Lower lobe of right lung (tissue), 2 donors: ENCODE data around the gene FYN. TPM values are rescaled to one million over a fixed set of nuclear protein-coding genes. Genes with fewer than 3 reads are reported as not detected.

Source experiments
- ATAC-seq, 2 donors: fragments of 200-7000 bp; cut with Tn5 transposase; one replicate each; pipeline ENCODE4 v1.9.1; 2020 to 2022; ENCODE audit warnings: mild to moderate bottlenecking in 2 of 2, moderate library complexity in 2 of 2
- DNase-seq: peaks from one replicate; pipeline ENCODE4 v3.0.0-alpha.2; 2020
- H3K27ac ChIP-seq: fragments of 200-600 bp; one replicate; pipeline ENCODE4 v1.8.0; 2022
- H3K27me3 ChIP-seq: fragments of 200-600 bp; one replicate; pipeline ENCODE4 v1.8.0; 2022; ENCODE audit warnings: low read depth
- H3K36me3 ChIP-seq: fragments of 200-600 bp; one replicate; pipeline ENCODE4 v1.8.0; 2022; ENCODE audit warnings: mild to moderate bottlenecking
- H3K4me1 ChIP-seq: fragments of 200-600 bp; one replicate; pipeline ENCODE4 v1.8.0; 2022
- H3K4me3 ChIP-seq: fragments of 200-600 bp; one replicate; pipeline ENCODE4 v1.8.0; 2022; ENCODE audit warnings: mild to moderate bottlenecking
- H3K9me3 ChIP-seq: fragments of 200-600 bp; one replicate; pipeline ENCODE4 v1.8.0; 2022
- CTCF ChIP-seq: fragments of 200-600 bp; IDR thresholded peaks from one replicate; pipeline ENCODE4 v1.8.0; 2022; ENCODE audit warnings: antibody characterized with exemption, mild to moderate bottlenecking
- intact Hi-C: fragments of 100-400 bp; cut with DNase I; formaldehyde crosslinking; loops from one replicate; pipeline ENCODE4 v1.11.0; 2022
- total RNA-seq: library from RNA; stranded (reverse); fragmentation: NEBNext Ultra II Directional; extraction: Animal tissue kit (Norgen Biotek cat#: 25700); gene quantifications from one replicate; pipeline ENCODE4 v1.2.1, GENCODE V29; 2021
- donor health status: DM: no; HTN: yes; CAD: no; lungs with severe emphysema.

FYN gene
- total RNA-seq, 1 donor from 2014 or later, result 99.2 TPM

- Histone ChIP-seq H3K4me1 (peaks cover 46% of the 10 kb centered on the region), H3K9me3 (no peaks in the 10 kb centered on the region), H3K36me3 (no peaks in the 10 kb centered on the region), H3K27me3 (no peaks in the 10 kb centered on the region), H3K27ac (no peak overlapping the region), H3K4me3 (no peak overlapping the region)
- ATAC-seq (no peak), DNase-seq (no peak)
- intact Hi-C loops, result no loop called here
- no peak for TF ChIP-seq CTCF
Measured at GRCh38 chr6:111800821-111801220, 72.4 kb downstream of the FYN start.

- Histone ChIP-seq H3K9me3 (no peaks in the 10 kb centered on the region), H3K27me3 (no peaks in the 10 kb centered on the region), H3K36me3 (no peaks in the 10 kb centered on the region), H3K4me3 (no peak overlapping the region), H3K27ac (no peak overlapping the region), H3K4me1 (peaks cover 41% of the 10 kb centered on the region)
- intact Hi-C loops, result no loop called here
- TF ChIP-seq CTCF, result no peak
- ATAC-seq, result no peak
- no peak for DNase-seq
Measured at GRCh38 chr6:111800259-111800765, 72.9 kb downstream of the FYN start.

- no peaks in the 10 kb centered on the region for H3K27me3 ChIP-seq
- intact Hi-C loops, result no loop called here
- no peak for TF ChIP-seq CTCF
- H3K36me3 ChIP-seq, result no peaks in the 10 kb centered on the region
- peaks cover 35% of the 10 kb centered on the region for H3K4me1 ChIP-seq
- no peak overlapping the region for H3K4me3 ChIP-seq
- no peak overlapping the region for H3K27ac ChIP-seq
- ATAC-seq (no peak), DNase-seq (no peak)
- no peaks in the 10 kb centered on the region for H3K9me3 ChIP-seq
Measured at GRCh38 chr6:111799576-111800258, 73.5 kb downstream of the FYN start.

GRCh38 chr6:111798281-111798725 is 74.9 kb downstream of the FYN start:
- Histone ChIP-seq H3K36me3 (no peaks in the 10 kb centered on the region), H3K4me1 (peaks cover 28% of the 10 kb centered on the region), H3K27ac (no peak overlapping the region), H3K27me3 (no peaks in the 10 kb centered on the region), H3K4me3 (no peak overlapping the region), H3K9me3 (no peaks in the 10 kb centered on the region)
- DNase-seq, result no peak
- intact Hi-C loops, result no loop called here
- TF ChIP-seq CTCF, result no peak
- no peak for ATAC-seq

GRCh38 chr6:111796310-111796918 is 76.8 kb downstream of the FYN start:
- Histone ChIP-seq H3K27me3 (no peaks in the 10 kb centered on the region), H3K4me3 (no peak overlapping the region), H3K36me3 (no peaks in the 10 kb centered on the region), H3K27ac (no peak overlapping the region), H3K9me3 (no peaks in the 10 kb centered on the region), H3K4me1 (peaks cover 17% of the 10 kb centered on the region)
- no peak for TF ChIP-seq CTCF
- ATAC-seq (no peak), DNase-seq (no peak)
- intact Hi-C loops, result no loop called here
